ENCODE results near the gene CHID1.

The CHID1 gene

GRCh38 chr11:910044-910588 lies 494 bp downstream of the CHID1 start:
- no peak for DNase-seq (ENCODE audit: low read depth, low spot score)

- DNase-seq (ENCODE audit: low read depth, low spot score), result no peak
Observed at GRCh38 chr11:909406-909805, 1.2 kb downstream of the CHID1 start.

- DNase-seq (ENCODE audit: low read depth, low spot score), result no peak
Observed at GRCh38 chr11:908273-908672, 2.3 kb downstream of the CHID1 start.

- DNase-seq (ENCODE audit: low read depth, low spot score), result no peak
Observed at GRCh38 chr11:907668-908067, 2.9 kb downstream of the CHID1 start.

- no peak for DNase-seq (ENCODE audit: low read depth, low spot score)
Observed at GRCh38 chr11:905952-906351, 4.7 kb downstream of the CHID1 start.

GRCh38 chr11:904380-904779 lies 6.2 kb downstream of the CHID1 start:
- no peak for DNase-seq (ENCODE audit: low read depth, low spot score)

- no peak for DNase-seq (ENCODE audit: low read depth, low spot score)
Observed at GRCh38 chr11:901452-902061, 9.1 kb downstream of the CHID1 start.

GRCh38 chr11:900545-900944 lies 10.1 kb downstream of the CHID1 start:
- no peak for DNase-seq (ENCODE audit: low read depth, low spot score)

- DNase-seq (ENCODE audit: low read depth, low spot score), result no peak
Observed at GRCh38 chr11:899724-900123, 10.9 kb downstream of the CHID1 start.

GRCh38 chr11:898540-899190 lies 11.9 kb downstream of the CHID1 start:
- DNase-seq (ENCODE audit: low read depth, low spot score), result peak; percentile 44

GRCh38 chr11:898143-898511 lies 12.5 kb downstream of the CHID1 start:
- peak; percentile 63 for DNase-seq (ENCODE audit: low read depth, low spot score)

GRCh38 chr11:897253-898142 lies 13.1 kb downstream of the CHID1 start:
- DNase-seq (ENCODE audit: low read depth, low spot score), result no peak

- DNase-seq (ENCODE audit: low read depth, low spot score), result no peak
Observed at GRCh38 chr11:895331-896110, 15.1 kb downstream of the CHID1 start.

- DNase-seq (ENCODE audit: low read depth, low spot score), result no peak
Observed at GRCh38 chr11:894575-895201, 15.9 kb downstream of the CHID1 start.

- DNase-seq (ENCODE audit: low read depth, low spot score), result no peak
Observed at GRCh38 chr11:893008-893654, 17.5 kb downstream of the CHID1 start.

GRCh38 chr11:890794-891540 lies 19.6 kb downstream of the CHID1 start:
- peak; percentile 26 for DNase-seq (ENCODE audit: low read depth, low spot score)

- no peak for DNase-seq (ENCODE audit: low read depth, low spot score)
Observed at GRCh38 chr11:889687-890475, 20.7 kb downstream of the CHID1 start.

- no peak for DNase-seq (ENCODE audit: low read depth, low spot score)
Observed at GRCh38 chr11:889257-889656, 21.4 kb downstream of the CHID1 start.
